ENCODE measurements around the gene LIM2. TPM values are rescaled to one million over a fixed set of nuclear protein-coding genes. Genes with fewer than 3 reads are reported as not detected.

The LIM2 gene
- total and polyA plus RNA-seq, 9 of the 15 experiments (the other 6 are each of a cell fraction or from before 2014, with no cell fraction given), result 0.07 to 0.45 (median 0.18) TPM; not detected in 4

DNA sequence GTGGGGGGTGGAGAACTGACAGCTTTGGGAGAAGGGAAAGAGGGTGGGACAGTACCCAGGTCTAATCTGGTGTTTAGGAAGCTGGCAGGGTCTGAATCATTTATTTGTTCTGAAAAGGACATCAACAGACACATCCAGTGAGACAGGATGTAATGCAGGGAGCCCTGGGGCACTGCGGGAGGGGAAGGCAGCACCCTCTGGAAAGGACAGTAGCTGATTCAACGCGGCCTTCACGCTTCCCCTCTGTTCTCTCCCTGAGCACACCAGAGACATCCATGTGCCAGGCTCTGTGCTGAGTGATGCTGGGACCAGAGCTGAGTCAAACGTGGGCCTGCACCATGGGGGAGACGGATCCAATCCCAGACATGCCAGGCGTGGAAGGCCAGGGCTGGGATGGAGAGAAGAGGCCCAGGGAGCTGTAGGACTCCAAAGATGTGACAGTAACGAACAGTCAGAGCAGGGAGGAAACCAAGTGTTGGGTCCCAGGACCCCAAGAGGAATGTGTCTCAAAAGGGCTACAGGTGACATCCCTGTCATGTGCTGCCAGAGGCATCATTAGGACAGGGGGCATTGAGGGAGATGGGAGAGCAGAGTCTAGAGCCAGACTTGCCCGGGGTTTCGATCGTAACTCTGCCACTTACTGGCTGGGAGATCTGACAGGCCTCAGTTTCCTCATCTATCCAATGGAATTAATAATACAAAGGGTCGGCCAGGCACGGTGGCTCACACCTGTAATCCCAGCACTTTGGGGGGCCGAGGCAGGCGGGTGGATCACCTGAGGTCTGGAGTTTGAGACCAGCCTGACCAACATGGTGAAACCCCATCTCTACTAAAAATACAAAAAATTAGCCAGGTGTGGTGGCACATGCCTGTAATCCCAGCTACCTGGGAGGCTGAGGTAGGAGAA, 23.3 kb downstream of the LIM2 start:
- DNase-seq (ENCODE audit: extremely low read depth in 1 of 4, low spot score in 3 of 4) (no peak), FAIRE-seq (peak; percentile 29), ATAC-seq (no peak)
- POLR2A ChIA-PET, result interaction anchor here (1.9 to 2.2 kb wide), 2 partner anchors 10 to 13 kb away, joined by 5 to 6 read pairs; no protein-coding TSS in a partner anchor
- Histone ChIP-seq H3K4me2 (ENCODE audit: insufficient read depth, low read length) (peak overlapping the region; percentile 21), H3K9ac (ENCODE audit: insufficient read depth in 1 of 2, low read depth in 2 of 2, low read length in 2 of 2) (peak overlapping the region in 1 of 2 experiments; percentile 88; a peak in 2 of 4 replicates), H3K27ac (ENCODE audit: extremely low read depth, low read depth, low read length) (no peak overlapping the region; the same call in 2 of the 3 replicates), H3K9me3 (replicated peaks; ENCODE audit: control insufficient read depth, insufficient read depth, low read depth, low read length) (no peaks in the 10 kb centered on the region), H3K4me1 (replicated peaks in 1 of 2; ENCODE audit: control insufficient read depth in 2 of 2, insufficient read depth in 2 of 2, low read length in 2 of 2) (peaks cover 28 to 50% of the 10 kb centered on the region in 2 experiments), H2AFZ (ENCODE audit: low read depth, low read length) (no peak overlapping the region), H4K20me1 (replicated peaks; ENCODE audit: control insufficient read depth, insufficient read depth, low read length) (no peaks in the 10 kb centered on the region), H3K79me2 (ENCODE audit: control insufficient read depth, insufficient read depth, low read length) (peaks cover 61% of the 10 kb centered on the region), H3K4me3 (no peak overlapping the region), H3K9me1 (ENCODE audit: control insufficient read depth, insufficient read depth, low read length) (no peaks in the 10 kb centered on the region), H3K36me3 (ENCODE audit: control insufficient read depth, insufficient read depth, low read length) (peaks cover 3% of the 10 kb centered on the region; the same call in 2 of the 3 replicates), H3K27me3 (ENCODE audit: control insufficient read depth in 2 of 2, insufficient read depth in 2 of 2, low read length in 2 of 2) (no peaks in the 10 kb centered on the region)
- CTCF ChIA-PET (ENCODE audit: low intra/inter-chr PET ratio), result no interaction called here
- intact Hi-C loops (cut with micrococcal nuclease), result no loop called here
- in situ Hi-C loops (cut with MboI), result no loop called here
- WGBS (ENCODE audit: insufficient coverage, low coverage, missing lambda C conversion rate), result 83% methylated on average over 15 of the region's 15 CpGs
- no TSS peak for BruUV-seq (replicated peaks)
- no peak for TF ChIP-seq SMARCA4 (IDR thresholded peaks at IDR 0.05)
- TF ChIP-seq KDM5B (IDR thresholded peaks at IDR 0.05; ENCODE audit: insufficient replicate concordance, low read depth, low read length), result peak; percentile 2
- TF ChIP-seq CCAR2 (IDR thresholded peaks at IDR 0.05; ENCODE audit: low read depth, low read length), result no peak
- peak; percentile 5; the same call in 1 of the 2 replicates for TF ChIP-seq USF1 (CRISPR knock-in tag; IDR thresholded peaks at IDR 0.05)
- TF ChIP-seq HLTF (IDR thresholded peaks at IDR 0.05), result no peak
- TF ChIP-seq NR4A1 (CRISPR knock-in tag; IDR thresholded peaks at IDR 0.05), result no peak
- TF ChIP-seq NR4A1 (tag; IDR thresholded peaks at IDR 0.05), result no peak
- peak; percentile 66; the same call in 1 of the 2 replicates for TF ChIP-seq ZBTB33 (CRISPR knock-in tag; IDR thresholded peaks at IDR 0.05)
- 0 out of 2 replicates have a peak, but pooled peaks have one; percentile 17 for TF ChIP-seq MAX (CRISPR knock-in tag; IDR thresholded peaks at IDR 0.05)
- no peak for TF ChIP-seq NFRKB (IDR thresholded peaks at IDR 0.05; ENCODE audit: low read depth)
